VCaP (cell line): ENCODE data around the gene POU3F1.

Experiments
- H3K27ac ChIP-seq: fragments of 450-650 bp; 2 replicates; pipeline ENCODE4 v1.5.1; 2017
- CTCF ChIP-seq: fragments of 450-650 bp; conservative IDR thresholded peaks from 2 replicates; pipeline ENCODE4 v1.5.1; 2017; ENCODE audit warnings: mild to moderate bottlenecking, moderate library complexity

The POU3F1 gene

GRCh38 chr1:38046884-38047602 lies 450 bp upstream of the POU3F1 start:
- peak overlapping the region; percentile 61 for H3K27ac ChIP-seq
- TF ChIP-seq CTCF, result peak; percentile 34

- no peak for TF ChIP-seq CTCF
- no peak overlapping the region for H3K27ac ChIP-seq
Measured at GRCh38 chr1:38045401-38046332, 926 bp downstream of the POU3F1 start.

- no peak for TF ChIP-seq CTCF
- no peak overlapping the region for H3K27ac ChIP-seq
Measured at GRCh38 chr1:38044221-38045215, 2.1 kb downstream of the POU3F1 start.

- no peak for TF ChIP-seq CTCF
- no peak overlapping the region for H3K27ac ChIP-seq
Measured at GRCh38 chr1:38043036-38043747, 3.4 kb downstream of the POU3F1 start.

GRCh38 chr1:38041936-38042834 lies 4.4 kb downstream of the POU3F1 start:
- TF ChIP-seq CTCF, result no peak
- H3K27ac ChIP-seq, result no peak overlapping the region
